HepG2 (cell line): ENCODE results near the gene RECQL. TPM values are rescaled to one million over a fixed set of nuclear protein-coding genes. Genes with fewer than 3 reads are reported as not detected.

Source experiments
- ATAC-seq: fragments of 200-7000 bp; cut with Tn5 transposase; 3 replicates; pipeline ENCODE4 v1.9.1; 2020; ENCODE audit warnings: mild to moderate bottlenecking, moderate library complexity
- BruUV-seq: library from RNA; stranded (reverse); fragments of 400-500 nt; replicated peaks from 2 replicates; lab custom pipeline; 2021; lab: Mats Ljungman, UMichigan
- CTCF ChIA-PET: fragments of 300-600 bp; formaldehyde crosslinking; extraction: SDS; loops from one replicate; lab custom pipeline; 2021; ENCODE audit warnings: low total read pairs, inconsistent platforms, low intra/inter-chr PET ratio; lab: Yijun Ruan, JAX
- POLR2A ChIA-PET: fragments of 350-600 bp; sonication (Branson Sonifier 250); formaldehyde crosslinking; loops from one replicate; lab custom pipeline; 2020; ENCODE audit warnings: antibody characterized with exemption, inconsistent platforms; lab: Yijun Ruan, JAX
- DNase-seq: peaks from one replicate; pipeline ENCODE4 v3.0.0-alpha.2; 2015; ENCODE audit warnings: low spot score
- FAIRE-seq: peaks from 3 replicates; lab custom pipeline; 2011; peaks lifted over from hg19 to GRCh38; lab: Jason Lieb, UNC
- H2AFZ ChIP-seq: one replicate; pipeline ENCODE4 v1.6.1; 2011; ENCODE audit warnings: low read length, inconsistent platforms
- H3K27ac ChIP-seq: fragments of 300-600 bp; 3 replicates; pipeline ENCODE4 v1.8.0; 2011; ENCODE audit warnings: mixed run types, mild to moderate bottlenecking, mixed read lengths, low read length, inconsistent platforms; ENCODE audit not compliant: insufficient read depth; ENCODE audit errors: extremely low read length
- H3K27me3 ChIP-seq, 2 experiments: fragments of 200-600 bp in 1 of 2; 2 replicates in 1 of 2; 3 replicates in 1 of 2; pipeline versions ENCODE4 v1.6.0 to v1.8.0; 2011; ENCODE audit warnings: low read length in 2 of 2, mild to moderate bottlenecking in 2 of 2, moderate library complexity in 2 of 2, inconsistent platforms in 1 of 2; ENCODE audit not compliant: insufficient read depth in 2 of 2, control insufficient read depth in 1 of 2
- H3K36me3 ChIP-seq, 2 experiments: fragments of 200-600 bp in 1 of 2; replicated peaks in 1 of 2; 2 replicates in 1 of 2; 3 replicates in 1 of 2; pipeline versions ENCODE4 v1.5.1 to v1.8.0; 2011; ENCODE audit warnings: low read length in 2 of 2, inconsistent platforms in 1 of 2; ENCODE audit not compliant: insufficient read depth in 2 of 2, control insufficient read depth in 1 of 2
- H3K4me1 ChIP-seq: 2 replicates; pipeline ENCODE4 v1.5.1; 2012; ENCODE audit warnings: low read length, inconsistent platforms; ENCODE audit not compliant: insufficient read depth
- H3K4me2 ChIP-seq: 2 replicates; pipeline ENCODE4 v1.6.0; 2011; ENCODE audit warnings: low read depth, low read length, inconsistent platforms
- H3K4me3 ChIP-seq, 3 experiments: fragments of 200-600 bp in 1 of 3; sonication (generic), shearing (Covaris generic) in 1 of 3; replicated peaks in 1 of 3; 2 replicates each; pipeline ENCODE4 v1.5.1; 2011 to 2016; ENCODE audit warnings: low read length in 3 of 3, inconsistent platforms in 2 of 3, low read depth in 2 of 3, mild to moderate bottlenecking in 2 of 3, control low read depth in 1 of 3, mixed read lengths in 1 of 3; ENCODE audit not compliant: insufficient read depth in 1 of 3
- H3K79me2 ChIP-seq: one replicate; pipeline ENCODE4 v1.6.1; 2011; ENCODE audit warnings: low read length, inconsistent platforms; ENCODE audit not compliant: insufficient read depth
- H3K9ac ChIP-seq: 2 replicates; pipeline ENCODE4 v1.6.0; 2011; ENCODE audit warnings: mild to moderate bottlenecking, low read depth, low read length, inconsistent platforms; ENCODE audit not compliant: insufficient read depth
- H3K9me3 ChIP-seq: 2 replicates; pipeline ENCODE4 v1.5.1; 2012; ENCODE audit warnings: mild to moderate bottlenecking, low read length
- H4K20me1 ChIP-seq: 2 replicates; pipeline ENCODE4 v1.6.0; 2011; ENCODE audit warnings: inconsistent platforms, mild to moderate bottlenecking, low read length, moderate library complexity; ENCODE audit not compliant: insufficient read depth
- FOSL2 ChIP-seq: sonication (generic); formaldehyde crosslinking; IDR thresholded peaks from 2 replicates; pipeline ENCODE4 v1.4.0; 2020; ENCODE audit warnings: missing genetic modification reagents
- IRF1 ChIP-seq: sonication (generic); formaldehyde crosslinking; IDR thresholded peaks from 2 replicates; pipeline ENCODE4 v1.4.0; 2020; ENCODE audit warnings: low read depth, mild to moderate bottlenecking, missing genetic modification reagents
- KAT7 ChIP-seq: IDR thresholded peaks from 2 replicates; pipeline ENCODE4 v1.6.1; 2018; ENCODE audit warnings: borderline replicate concordance, missing compliant biosample characterization
- ZBTB25 ChIP-seq: IDR thresholded peaks from 2 replicates; pipeline ENCODE4 v1.6.1; 2018; ENCODE audit warnings: missing genetic modification reagents
- ZNF747 ChIP-seq: sonication (generic); formaldehyde crosslinking; IDR thresholded peaks from 2 replicates; pipeline ENCODE4 v1.8.1; 2023; ENCODE audit warnings: missing genetic modification reagents, mild to moderate bottlenecking, borderline replicate concordance
- ZNF790 ChIP-seq: sonication (generic); formaldehyde crosslinking; IDR thresholded peaks from 2 replicates; pipeline ENCODE4 v1.8.0; 2022; ENCODE audit warnings: missing genetic modification reagents, mild to moderate bottlenecking, borderline replicate concordance
- WGBS: methylation state at CpG from one replicate; pipeline ENCODE4 v1.1.6; 2017; ENCODE audit warnings: low lambda C conversion rate; 5-methylcytosine and 5-hydroxymethylcytosine counted together
- in situ Hi-C: cut with HindIII; loops from 2 replicates; pipeline ENCODE4 v1.10.0; 2017; ENCODE audit warnings: low pct_unique_long_range_greater_than_20kb; ENCODE audit not compliant: extremely low pct_ligation_motif_present
- intact Hi-C: fragments of 100-400 bp; cut with micrococcal nuclease; formaldehyde crosslinking; loops from one replicate; pipeline ENCODE4 v1.10.0; 2022; ENCODE audit not compliant: unreplicated experiment
- polyA plus RNA-seq, 8 experiments: library from polyadenylated mRNA; depleted of rRNA in 3 of 8; stranded (reverse) in 7 of 8; unstranded in 1 of 8; fragments of >200 nt; fragmentation: Illumina TruSeq in 4 of 8; extraction: Trizol in 4 of 8; gene quantifications; 2 replicates each; pipeline versions ENCODE4 v1.2.1 to v1.2.3, GENCODE V29; 2011 to 2016; ENCODE audit warnings: low read depth in 4 of 8, missing spikeins in 1 of 8, mixed read lengths in 1 of 8; ENCODE audit not compliant: insufficient read depth in 1 of 8
- total RNA-seq, 5 experiments: library from RNA; depleted of rRNA; stranded (reverse); fragments of >200 nt; fragmentation: Illumina TruSeq; extraction: Trizol; gene quantifications; 2 replicates each; pipeline ENCODE4 v1.2.3, GENCODE V29; 2016; ENCODE audit warnings: low read depth in 1 of 5

RECQL gene
- total and polyA plus RNA-seq, 2 of the 13 experiments (the other 11 are each of a cell fraction or from before 2014, with no cell fraction given) = 7.2 to 41.5 TPM

- peaks cover 3 to 18% of the 10 kb centered on the region in 2 experiments; a peak in 2 of 5 replicates for H3K36me3 ChIP-seq
- in situ Hi-C loops = loop anchor here (25.0 kb wide), 1 partner anchor 536 kb away; the partner anchor contains the start of gene CMAS
- TSS peak; percentile 72 for BruUV-seq
Measured at GRCh38 chr12:21500786-21501257, 613 bp downstream of the RECQL start.

More at GRCh38 chr12:21500786-21501257, 613 bp downstream of the RECQL start:
- peak overlapping the region; percentile 88 for H3K9ac ChIP-seq
- peaks cover 44% of the 10 kb centered on the region for H3K79me2 ChIP-seq
- ATAC-seq (peak; percentile 14), DNase-seq (no peak), FAIRE-seq (no peak)
- H4K20me1 ChIP-seq = peaks cover 3% of the 10 kb centered on the region; the same call in 1 of the 2 replicates
- no peak for TF ChIP-seq ZNF747 (CRISPR knock-in tag)
- TF ChIP-seq ZBTB25 (CRISPR knock-in tag) = no peak
- no peak for TF ChIP-seq FOSL2
- 0 out of 2 replicates have a peak, but pooled peaks have one; percentile 4 for TF ChIP-seq KAT7 (CRISPR knock-in tag)
- no peak for TF ChIP-seq ZNF790
- TF ChIP-seq IRF1 (CRISPR knock-in tag) = no peak
- H2AFZ ChIP-seq = peak overlapping the region; percentile 91
- peak overlapping the region; percentile 90 for H3K27ac ChIP-seq
- peaks cover 33% of the 10 kb centered on the region for H3K4me1 ChIP-seq
- CTCF ChIA-PET = no interaction called here
- H3K27me3 ChIP-seq = no peaks in the 10 kb centered on the region; a peak in 1 of 5 replicates
- intact Hi-C loops = loop anchor here (1.0 to 10.0 kb wide), 4 partner anchors 62 to 179 kb away; partner anchors contain the start of genes LDHB and PYROXD1
- POLR2A ChIA-PET = interaction anchor here (0.6 to 1.9 kb wide), 3 partner anchors 61 to 1044 kb away, joined by 3 to 7 read pairs (median 4); partner anchors contain the start of genes C2CD5 and PYROXD1
- no peaks in the 10 kb centered on the region for H3K9me3 ChIP-seq
- 2% methylated on average over 8 of the region's 8 CpGs for WGBS
- peak overlapping the region; percentile 85 for H3K4me2 ChIP-seq
- H3K4me3 ChIP-seq = peak overlapping the region; percentile 58 to 95 (median 78)
